A172 (cell line): ENCODE data around the gene BASP1. TPM values are rescaled to one million over a fixed set of nuclear protein-coding genes. Genes with fewer than 3 reads are reported as not detected.

ENCODE experiments used
- DNase-seq: peaks from one replicate; pipeline ENCODE4 v3.0.0-alpha.2; 2015; ENCODE audit warnings: low spot score
- total RNA-seq: library from RNA; depleted of rRNA; stranded (reverse); fragments of >200 nt; shearing (Covaris generic); gene quantifications from 2 replicates; pipeline ENCODE4 v1.2.3, GENCODE V29; 2014

Gene BASP1
- total RNA-seq, 1 experiment from 2014 or later: 49.2 TPM

- DNase-seq: no peak
Measured at GRCh38 chr5:17222664-17223063, 5.2 kb downstream of the BASP1 start.

DNA sequence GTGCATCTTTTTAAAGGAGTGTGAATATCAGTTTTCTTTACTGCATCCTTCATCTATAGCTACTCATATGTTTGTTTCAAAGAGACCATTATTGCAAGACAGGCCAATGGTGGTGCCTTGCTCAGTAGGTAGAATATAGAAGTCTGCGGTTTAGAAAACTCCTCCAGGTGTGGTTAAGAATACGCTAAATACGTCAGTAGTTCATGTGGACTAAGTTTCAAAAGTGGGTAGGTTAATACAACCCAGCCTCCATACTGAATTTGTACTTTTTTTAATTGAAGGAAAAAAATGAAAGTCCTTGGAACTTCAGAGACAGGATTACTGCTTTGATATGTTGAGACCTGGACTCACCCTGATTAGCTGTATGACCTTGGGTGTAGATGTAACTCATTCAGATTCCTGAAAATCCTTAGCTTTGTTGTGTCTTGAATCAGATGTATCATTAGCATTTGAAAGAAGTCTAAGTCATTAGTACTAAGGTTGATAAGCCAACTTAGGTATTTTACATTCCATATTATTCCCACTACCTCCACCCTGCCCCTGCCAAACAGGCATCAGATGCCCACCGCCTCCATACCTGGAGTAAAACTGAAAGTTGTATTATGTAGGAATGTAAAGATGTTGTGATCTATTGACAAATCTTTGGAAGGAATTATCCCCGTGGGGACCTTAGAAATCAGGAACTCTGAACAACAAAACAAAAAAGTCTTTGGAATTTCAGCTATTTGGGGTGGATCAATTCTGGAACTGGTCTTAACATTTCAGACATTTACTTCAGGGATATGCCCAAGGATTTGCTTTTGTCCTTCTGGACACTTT is 6.1 kb downstream of the BASP1 start:
- DNase-seq: no peak

DNA sequence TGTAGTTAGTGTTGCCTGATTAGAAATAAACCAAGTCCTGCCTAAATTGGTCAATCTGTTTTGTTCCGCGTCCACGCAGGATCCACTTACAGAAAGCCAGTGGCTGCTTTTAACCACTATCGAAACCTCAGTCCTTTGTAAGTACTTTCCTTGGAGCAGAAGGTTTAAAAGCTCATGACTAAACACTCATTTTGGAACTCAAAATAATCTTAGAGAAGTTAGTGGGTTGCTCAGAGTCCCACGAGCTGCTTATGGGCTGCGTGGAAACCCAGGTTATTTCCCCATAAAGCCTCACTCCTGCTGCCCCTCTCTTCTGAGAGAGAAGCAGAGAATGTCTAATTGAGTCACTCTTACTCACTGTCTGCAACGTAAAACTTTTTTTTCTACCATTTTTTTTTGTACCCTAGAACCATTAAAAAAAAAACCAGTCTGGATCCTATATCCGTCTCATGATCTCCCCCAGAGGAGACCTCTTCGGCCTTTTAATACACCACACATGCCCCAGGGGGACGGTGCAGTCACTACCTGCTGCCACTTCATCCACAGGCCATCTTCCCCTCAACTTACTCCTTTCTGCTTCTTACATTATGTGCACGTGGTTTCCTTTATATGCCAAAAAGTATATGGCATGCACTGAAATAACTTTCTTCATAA is 7.6 kb downstream of the BASP1 start:
- no peak for DNase-seq

GRCh38 chr5:17225520-17225919 is 8.1 kb downstream of the BASP1 start:
- DNase-seq: no peak

DNA sequence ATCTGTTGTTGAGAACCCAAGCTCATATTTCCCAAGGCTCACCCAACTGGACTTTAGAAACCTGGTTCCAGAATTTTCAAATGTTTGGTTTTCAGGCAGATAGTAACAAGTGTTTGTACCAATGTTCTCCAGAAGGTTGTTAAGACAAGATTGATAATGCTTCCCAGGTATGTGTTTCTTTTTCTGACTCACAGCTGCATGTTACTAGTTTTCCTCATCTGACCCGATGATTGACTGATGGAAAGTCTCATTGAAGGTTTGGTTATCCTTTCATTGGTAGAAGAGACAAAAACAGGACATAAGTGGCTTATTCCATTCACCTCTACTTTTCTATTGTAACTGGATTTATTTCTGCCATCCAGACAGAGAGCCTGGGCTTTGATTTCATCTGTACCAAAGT is 10.4 kb downstream of the BASP1 start:
- no peak for DNase-seq

DNA sequence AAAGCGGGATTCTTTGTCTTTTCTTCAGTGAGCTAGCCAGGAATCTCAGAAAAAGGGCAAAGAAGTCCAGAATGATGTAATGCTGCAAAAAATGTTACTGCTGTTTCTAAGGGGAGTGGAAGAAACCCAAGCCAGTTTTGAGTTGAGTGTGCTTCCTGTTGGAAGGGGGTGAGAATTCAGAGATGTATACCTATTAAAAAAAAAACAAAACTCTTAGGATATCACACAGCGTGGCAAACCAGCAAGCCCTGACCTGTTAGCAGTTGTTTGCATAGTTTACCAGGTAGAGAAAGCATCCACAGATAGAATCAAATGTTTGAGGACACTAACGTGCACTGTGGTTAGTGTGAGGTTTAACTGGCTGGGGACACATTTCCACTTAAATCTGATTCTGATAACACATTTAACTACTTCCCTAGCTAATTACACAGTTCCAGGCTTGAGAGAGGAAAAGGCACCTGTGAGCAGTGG is 11.4 kb downstream of the BASP1 start:
- no peak for DNase-seq

- DNase-seq: no peak
Measured at GRCh38 chr5:17229313-17229712, 11.9 kb downstream of the BASP1 start.

GRCh38 chr5:17230191-17230590 is 12.8 kb downstream of the BASP1 start:
- DNase-seq: no peak

- DNase-seq: no peak
Measured at GRCh38 chr5:17230808-17231525, 13.5 kb downstream of the BASP1 start.

- no peak for DNase-seq
Measured at GRCh38 chr5:17232405-17232804, 15.0 kb downstream of the BASP1 start.

DNA sequence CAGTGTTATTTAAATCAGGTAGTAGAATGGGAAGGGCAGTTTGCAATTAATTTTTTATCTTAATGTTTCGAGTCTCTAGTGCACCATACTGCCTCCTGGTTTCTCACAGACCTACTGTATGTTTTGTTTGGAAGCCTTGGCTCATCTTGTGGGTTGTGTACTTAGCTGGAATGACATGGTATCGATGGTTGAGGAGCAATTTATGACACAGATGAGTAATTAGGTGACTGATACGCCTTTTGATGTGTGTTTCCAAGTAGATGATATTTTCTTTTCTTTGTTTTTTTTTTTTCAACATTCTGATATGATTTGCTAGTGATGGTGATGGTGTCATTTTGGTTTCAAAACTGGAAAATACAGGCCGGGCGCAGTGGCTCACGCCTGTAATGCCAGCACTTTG is 16.1 kb downstream of the BASP1 start:
- DNase-seq: no peak

DNA sequence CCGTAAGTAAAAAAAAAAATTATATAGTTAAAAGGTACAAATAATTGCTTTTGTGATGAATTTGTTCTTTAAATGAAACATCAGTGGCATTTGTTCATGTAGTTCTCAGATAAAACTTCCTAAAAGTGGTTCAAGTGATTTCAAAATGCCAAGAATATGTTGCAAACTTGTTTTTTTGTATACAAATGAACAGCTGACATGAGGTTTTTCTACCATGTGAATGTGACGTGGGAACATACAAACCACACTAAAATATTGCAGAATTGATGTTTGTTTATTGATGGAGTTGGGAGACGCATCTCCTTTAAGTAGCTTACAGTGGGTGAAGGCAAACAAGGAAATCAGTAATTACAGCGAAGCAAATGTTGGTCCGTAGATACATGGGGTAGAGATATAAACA is 16.9 kb downstream of the BASP1 start:
- no peak for DNase-seq

DNA sequence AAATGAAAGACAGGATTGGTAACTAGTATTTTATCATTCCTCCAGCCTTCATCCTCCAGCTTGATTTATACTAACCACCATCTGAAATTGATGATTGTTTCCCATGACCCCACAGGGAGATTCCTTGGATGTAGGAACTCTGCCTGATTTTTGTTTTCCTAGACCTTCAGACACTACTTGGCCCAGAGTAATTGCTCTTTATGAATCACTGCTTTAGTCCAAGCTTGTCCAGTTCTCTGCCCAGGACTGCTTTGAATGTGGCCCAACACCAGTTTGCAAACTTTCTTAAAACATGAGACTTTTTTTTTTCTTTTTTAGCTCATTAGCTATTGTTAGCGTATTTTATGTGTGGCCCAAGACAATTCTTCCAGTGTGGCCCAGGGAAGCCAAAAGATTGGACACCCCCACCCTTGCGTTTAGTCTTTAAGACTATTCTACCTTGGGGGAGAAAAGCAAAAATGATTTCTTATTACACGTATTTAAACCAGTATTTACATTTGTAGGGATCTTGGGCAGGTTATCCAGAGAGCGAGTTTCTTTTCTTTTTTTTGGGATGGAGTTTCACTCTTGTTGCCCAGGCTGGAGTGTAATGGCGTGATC is 18.4 kb downstream of the BASP1 start:
- DNase-seq: no peak

DNA sequence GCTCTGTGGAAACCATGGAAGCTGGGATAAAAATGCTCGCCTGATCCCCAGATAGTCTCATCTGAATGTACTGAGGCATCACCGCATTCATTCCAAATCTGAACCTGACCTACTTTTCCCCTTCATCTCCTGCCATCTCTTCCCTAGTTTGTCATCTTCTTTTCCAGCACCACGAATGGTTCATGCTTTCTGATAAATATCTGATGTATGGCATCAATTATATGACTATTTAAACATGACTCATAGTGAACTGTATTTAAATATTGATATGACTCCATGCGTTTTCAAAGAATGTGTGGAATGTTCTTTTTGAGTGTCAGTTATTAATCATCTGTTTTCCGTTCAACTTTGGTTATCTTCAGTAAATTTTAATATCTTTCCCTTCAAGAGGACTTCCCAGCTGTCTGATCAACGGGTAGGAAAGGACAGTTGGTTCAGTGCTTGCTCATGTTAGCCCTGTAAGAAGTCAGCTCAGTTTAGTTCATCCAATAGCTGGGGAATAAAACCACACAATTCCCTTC is 21.1 kb downstream of the BASP1 start:
- peak; percentile 77 for DNase-seq

DNA sequence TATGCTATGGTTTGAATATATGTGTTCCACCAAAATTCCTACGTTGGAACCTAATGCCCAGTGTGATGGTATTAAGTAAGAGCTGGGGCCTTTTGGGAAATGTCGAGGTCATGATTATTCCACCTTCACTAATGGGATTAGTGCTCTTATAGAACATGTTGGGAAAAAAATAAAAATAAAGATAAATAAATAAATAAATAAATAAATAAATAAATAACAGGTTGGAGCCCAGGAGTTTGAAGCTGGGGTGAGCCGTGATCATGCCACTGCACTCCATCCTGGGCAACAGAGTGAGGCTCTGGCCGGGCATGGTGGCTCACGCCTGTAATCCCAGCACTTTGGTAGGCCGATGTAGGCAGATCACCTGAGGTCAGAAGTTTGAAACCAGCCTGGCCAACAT is 22.5 kb downstream of the BASP1 start:
- no peak for DNase-seq

GRCh38 chr5:17240487-17240886 is 23.1 kb downstream of the BASP1 start:
- no peak for DNase-seq

- DNase-seq: no peak
Measured at GRCh38 chr5:17241635-17242034, 24.2 kb downstream of the BASP1 start.

- DNase-seq: no peak
Measured at GRCh38 chr5:17243287-17244063, 26.0 kb downstream of the BASP1 start.

DNA sequence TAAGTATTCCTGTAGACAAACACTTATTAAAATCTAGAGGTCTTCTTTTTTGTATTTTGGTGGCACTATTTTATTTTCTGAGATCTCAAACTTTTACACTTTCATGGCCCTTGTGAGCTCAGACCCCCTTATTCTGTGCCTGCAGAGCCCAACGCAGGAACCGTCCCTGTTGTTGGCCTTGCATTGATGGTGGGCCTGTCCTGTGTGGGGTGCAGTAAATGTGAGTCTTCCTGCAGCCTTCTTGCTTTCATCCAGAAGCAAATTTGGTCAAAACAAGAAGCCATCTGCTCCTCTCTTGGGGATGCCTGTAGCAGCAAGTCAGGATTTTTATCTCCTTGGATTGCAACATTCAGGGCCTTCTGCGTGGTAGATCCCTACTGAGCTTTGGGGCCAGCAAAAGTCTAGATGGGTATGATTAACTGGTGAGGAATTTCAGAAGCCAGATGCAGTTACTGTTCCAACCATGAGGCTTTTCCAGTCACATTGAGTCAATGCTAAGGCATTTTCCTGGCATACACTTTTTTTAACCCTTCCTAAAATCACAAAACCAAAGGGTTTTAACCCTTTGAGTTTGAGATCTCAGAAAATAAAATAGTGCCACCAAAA is 31.7 kb downstream of the BASP1 start:
- peak; percentile 98 for DNase-seq

GRCh38 chr5:17249841-17250240 is 32.4 kb downstream of the BASP1 start:
- DNase-seq: peak; percentile 20

- no peak for DNase-seq
Measured at GRCh38 chr5:17252543-17252942, 35.1 kb downstream of the BASP1 start.
